Measurements from ENCODE around the gene BIRC3. TPM values are rescaled to one million over a fixed set of nuclear protein-coding genes. Genes with fewer than 3 reads are reported as not detected.

The BIRC3 gene
- 70.6 and 71.3 TPM in 2 replicates for total RNA-seq

DNA sequence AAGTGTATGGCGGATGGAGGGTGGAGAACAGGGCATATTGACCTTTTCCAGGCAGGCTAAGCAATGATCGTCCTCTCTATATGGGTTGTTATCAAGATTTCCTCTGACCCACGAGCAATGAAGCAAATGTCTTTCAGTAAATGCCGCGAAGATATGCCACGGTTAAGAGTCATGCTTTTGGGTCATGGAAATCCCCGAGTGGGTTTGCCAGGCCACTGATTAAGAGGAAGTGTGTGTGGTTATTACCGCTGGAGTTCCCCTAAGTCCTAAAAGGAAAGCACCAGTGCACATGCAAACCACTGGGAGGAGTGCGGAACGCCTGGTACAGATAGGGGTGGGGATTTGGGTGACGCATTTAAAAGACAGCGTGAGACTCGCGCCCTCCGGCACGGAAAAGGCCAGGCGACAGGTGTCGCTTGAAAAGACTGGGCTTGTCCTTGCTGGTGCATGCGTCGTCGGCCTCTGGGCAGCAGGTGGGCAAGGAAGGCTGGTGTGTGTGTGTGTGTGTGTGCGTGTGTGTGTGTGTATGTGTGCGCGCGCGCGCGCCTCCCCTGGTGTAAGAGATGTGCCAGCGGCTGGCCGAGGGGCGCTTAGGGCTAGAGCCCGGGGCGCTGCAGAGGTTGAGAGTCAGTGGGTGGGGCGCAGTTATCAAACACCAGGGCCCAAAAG, at the start of gene BIRC3:
Gene BIRC3, plus strand, starts transcription at position 386 of the 669 bp plus-strand sequence. CDS start 7,026 bp downstream, outside the sequence.
- intact Hi-C loops (cut with micrococcal nuclease) = loop anchor here (1.0 kb wide), 6 partner anchors 11 to 243 kb away; partner anchors contain the start of genes BIRC2 and TMEM123

DNA sequence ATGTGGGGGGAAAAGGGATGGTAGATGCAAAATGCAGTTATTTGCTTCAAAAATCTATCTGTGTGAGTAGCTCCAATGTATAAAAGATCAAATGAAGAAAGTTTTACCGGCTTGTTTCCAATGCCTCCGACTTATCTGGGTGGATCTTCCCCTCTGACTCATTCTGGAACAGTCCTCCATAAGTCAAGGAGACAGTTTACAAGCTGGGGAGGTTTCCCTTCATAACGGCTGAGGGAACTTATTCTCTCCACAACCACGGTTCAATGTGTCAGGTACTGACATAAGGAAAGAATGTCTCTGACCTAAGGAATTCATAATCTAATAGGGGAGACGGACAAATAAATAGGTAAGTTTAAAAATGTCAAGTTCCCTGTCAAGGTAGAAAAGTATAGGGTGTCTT, 49.7 kb upstream of the BIRC3 start:
- intact Hi-C loops (cut with micrococcal nuclease) = loop anchor here (5.0 kb wide), 1 partner anchor 155 kb away; the partner anchor contains the start of gene YAP1

DNA sequence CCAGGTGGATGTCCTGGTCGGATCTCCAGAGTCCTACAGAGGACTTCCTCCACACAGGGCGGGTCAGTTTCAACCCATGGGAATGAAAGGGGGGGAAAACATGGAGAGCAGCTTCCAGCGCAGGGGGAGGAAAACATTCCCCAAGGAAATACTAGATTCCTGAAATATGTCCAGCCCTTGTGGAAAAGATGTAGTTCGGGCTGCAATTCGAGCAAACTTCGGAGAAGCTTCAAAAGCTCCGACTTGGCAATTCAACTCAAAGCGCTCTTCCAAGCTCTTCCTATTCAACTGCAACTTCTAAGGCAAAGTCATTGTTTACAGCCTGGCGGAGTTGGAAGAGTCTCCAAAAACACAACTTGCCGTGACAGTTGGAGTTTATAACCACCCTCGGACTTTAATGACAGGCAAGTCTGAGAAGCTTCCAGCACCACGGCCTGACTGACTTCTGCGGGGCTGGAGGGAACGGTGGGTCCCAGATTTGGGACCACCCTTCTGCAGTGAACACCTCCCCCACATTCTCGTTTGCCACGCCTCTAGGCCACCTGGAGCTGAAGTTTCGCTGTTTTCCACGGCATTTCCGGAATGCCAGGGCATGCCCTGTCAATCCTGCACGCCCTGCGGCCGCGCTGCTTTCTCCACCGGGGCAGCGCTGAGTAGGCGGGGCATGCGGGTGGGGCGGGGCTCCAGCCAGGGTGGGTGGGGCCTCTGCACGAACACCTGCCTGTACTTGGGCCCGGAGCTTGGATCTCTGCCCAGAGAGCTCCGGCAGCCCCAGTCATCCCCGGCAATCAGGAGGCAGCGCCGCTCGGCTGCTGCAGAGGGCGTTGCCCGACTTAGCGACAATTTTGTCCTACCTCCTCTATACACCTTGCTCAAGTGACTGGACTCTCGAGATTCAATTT, 49.0 kb upstream of the BIRC3 start:
- intact Hi-C loops (cut with micrococcal nuclease) = loop anchor here (5.0 kb wide), 1 partner anchor 156 kb away; the partner anchor contains the start of gene YAP1

DNA sequence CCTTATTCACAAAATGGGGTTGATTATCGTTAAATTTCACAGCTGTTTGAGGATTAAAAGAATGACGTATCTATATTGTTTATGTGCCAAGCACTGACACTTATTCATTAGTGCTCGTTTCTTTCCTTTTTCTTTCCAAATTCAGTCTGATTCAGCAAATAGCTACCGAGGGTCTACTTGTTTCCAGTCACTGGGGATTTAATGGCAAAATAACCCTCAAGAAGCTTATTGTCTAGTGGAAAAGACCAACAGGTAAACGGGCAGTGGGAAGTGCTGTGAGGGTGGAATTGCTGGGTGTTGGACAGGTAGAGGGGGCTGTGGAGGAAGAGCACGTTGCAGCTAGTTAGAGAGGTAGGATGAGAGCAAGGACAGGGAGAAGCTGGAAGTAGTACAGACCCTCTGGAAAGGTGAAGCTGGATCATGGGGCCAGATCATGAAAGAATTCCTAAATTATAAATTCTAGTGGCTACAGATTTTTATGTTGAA, 48.3 kb upstream of the BIRC3 start:
- intact Hi-C loops (cut with micrococcal nuclease) = loop anchor here (5.0 kb wide), 1 partner anchor 157 kb away; the partner anchor contains the start of gene YAP1

DNA sequence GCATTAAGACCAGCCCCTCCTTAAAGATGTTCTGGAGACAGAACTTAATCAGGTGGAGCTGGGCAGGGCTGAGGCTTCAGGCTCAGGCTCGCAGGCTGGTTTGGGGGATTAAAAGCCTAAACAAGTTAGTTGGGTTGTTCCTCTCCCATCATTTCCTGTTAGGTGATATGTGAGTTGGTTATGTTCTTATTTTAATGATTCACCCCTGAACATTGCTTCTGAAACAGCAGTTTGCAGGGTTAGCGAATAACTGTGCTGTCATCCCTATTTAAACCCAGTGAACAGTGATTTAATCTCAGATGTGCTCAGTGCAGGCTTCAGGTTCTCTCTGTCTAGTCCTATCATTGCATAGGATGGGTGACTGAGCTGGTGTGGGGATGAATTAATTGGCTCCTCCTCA, 47.4 kb upstream of the BIRC3 start:
- intact Hi-C loops (cut with micrococcal nuclease) = loop anchor here (5.0 kb wide), 1 partner anchor 158 kb away; the partner anchor contains the start of gene YAP1

DNA sequence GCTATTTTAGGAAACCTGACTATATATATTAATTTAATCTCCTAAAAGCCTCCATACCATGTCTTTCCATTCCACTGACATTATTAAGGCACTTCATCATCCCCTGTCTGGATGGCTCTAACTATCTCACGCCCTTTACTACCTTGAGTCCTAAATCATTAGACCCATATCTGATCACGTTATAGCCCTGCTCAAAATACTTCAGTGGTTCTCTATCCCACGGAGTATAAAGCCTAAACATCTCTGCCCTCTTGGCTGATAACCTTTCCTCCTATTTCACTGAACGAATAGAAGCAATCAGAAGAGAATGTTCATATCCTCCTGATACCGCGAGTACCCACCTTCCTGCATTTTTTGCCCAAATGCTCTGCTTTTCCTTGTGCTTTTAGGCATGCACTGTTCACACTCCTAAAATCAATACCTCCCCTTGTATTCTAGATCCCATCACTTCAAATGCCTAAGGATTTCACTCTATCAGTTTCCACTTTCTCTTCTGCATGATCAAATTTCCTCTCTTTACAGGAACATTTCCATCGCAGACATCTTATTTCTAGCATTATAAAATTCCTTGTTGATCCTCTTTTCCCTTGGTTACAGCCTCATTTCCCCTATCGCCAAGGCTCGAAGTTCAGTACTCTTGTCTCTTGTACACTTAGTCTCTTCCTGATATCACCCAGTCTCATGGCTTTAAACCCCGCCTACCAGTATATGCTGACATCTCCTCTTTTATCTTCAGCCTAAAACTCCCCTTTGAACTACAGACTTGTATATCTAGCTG, 45.0 kb upstream of the BIRC3 start:
- intact Hi-C loops (cut with micrococcal nuclease) = no loop called here

DNA sequence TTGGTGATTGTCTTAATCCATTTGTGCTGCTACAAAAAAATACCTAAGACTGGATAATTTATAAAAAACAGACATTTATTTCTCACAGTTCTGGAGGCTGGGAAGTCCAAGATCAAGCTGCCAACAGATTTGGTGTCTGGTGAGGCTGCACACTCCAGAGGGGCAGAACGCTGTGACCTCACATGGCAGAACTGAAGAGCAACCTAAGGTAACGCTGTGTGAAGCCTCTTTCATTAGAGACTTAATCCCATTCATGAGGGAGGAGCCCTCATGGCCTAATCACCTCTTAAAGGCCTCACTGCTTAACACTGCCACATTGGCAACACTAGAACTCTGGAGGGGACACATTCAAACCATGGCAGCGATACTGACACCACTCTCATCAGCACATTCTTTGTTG, 42.7 kb upstream of the BIRC3 start:
- intact Hi-C loops (cut with micrococcal nuclease) = no loop called here

DNA sequence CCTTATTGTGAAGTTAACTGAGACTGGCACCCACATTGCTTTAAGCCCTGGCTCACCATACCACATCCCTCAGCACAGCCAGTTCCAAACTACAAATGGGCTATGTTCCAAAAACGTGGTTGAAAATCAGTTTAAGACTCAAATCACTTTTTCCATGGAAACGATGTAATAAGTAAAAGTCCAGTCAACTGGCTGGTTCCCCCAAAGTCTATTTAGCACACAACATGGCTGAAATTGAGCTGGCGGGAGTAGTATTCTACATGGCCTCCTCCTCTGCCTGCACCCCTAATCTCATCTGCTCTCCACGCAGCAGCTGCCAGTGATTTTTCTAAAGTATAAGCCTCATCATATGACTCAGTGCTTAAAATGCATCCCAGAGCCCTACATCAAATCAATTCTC, 40.9 kb upstream of the BIRC3 start:
- intact Hi-C loops (cut with micrococcal nuclease) = no loop called here

DNA sequence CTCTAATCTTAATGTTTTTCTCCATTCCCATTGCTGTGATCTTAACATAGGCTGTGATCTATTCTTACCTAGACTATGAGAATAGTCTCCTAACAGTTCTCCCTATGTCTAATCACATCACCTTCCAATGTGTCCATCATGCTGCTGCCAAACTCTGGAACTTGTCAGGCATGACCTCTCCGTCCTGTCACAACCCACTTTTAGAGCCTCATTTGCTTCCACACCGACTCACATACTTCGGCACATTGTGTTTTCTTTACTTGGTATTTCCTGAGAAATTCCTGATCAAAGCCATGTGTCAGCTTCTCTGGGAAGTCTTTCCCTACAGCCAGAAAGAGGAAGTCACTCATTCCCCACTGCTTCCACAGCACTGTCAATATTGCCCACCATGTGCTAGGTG, 40.5 kb upstream of the BIRC3 start:
- intact Hi-C loops (cut with micrococcal nuclease) = no loop called here

DNA sequence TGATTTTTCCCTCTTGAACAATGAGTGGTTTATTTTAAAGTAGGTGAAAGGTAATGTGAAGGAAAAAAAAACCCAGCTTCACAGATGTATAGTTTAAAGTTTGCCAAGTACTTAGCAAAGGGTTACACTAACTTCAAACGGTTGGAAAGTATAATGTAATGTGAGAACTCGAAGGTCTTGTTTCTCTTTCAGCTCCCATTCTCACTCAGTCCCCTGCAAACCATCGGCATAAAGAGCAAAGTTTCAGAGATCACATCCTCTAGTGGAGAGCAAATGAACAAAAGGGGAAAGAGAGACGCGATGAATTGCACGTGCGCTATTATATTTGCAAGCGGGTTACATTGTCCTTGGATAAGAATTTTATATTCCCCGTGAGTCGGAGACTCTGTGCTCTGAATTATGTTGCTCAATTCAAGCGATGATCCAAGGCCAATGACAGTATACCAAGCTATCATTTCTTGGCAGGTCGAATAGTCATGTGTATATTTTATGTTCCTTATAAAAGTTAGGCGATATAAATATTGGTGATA, 37.6 kb upstream of the BIRC3 start:
- intact Hi-C loops (cut with micrococcal nuclease) = no loop called here

DNA sequence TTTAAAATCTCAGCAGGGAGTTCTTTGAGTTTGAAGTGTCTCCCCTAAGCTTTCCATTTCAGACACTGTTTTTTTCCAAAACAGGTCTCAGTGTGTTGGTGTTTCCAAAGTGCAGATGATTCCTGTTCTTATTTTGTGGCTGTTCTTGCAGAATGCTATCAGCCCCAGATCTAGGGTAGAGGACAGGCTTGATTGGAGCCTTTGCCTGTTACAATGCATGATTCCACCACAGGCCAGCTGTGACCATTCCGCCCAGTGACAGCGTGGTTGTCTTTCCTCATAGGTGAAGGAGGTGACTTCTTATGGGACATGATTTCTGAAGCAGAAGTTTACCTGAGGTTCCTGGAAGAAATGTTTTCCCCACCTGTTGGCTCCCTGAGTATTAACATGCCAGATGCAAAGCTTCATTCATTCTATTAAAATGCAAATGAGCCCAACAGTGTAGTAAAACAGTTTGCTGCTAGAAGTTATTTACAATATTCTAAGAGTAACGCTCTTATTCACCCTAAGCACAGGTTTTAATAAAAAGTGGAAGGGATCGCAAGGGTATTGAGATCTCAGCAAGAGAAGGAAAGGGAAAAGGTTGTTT, 36.9 kb upstream of the BIRC3 start:
- intact Hi-C loops (cut with micrococcal nuclease) = no loop called here

DNA sequence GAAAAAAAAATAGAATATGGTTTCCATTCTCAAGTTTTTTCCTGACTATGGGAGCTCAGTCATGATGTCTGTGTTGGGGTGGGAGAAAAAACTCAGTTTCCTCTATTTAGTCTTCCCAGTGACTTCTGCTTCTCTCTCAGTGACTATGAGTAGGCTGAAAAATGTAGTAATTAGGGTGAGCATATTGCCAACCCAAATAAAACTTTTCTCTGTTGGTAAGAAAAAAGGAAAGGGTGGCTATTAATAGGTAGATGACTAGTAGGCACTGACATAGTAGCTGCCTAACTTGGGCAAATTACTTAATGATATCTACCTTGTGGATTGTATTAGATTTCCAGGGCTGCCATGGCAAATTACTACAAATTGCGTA, 34.2 kb upstream of the BIRC3 start:
- intact Hi-C loops (cut with micrococcal nuclease) = no loop called here

DNA sequence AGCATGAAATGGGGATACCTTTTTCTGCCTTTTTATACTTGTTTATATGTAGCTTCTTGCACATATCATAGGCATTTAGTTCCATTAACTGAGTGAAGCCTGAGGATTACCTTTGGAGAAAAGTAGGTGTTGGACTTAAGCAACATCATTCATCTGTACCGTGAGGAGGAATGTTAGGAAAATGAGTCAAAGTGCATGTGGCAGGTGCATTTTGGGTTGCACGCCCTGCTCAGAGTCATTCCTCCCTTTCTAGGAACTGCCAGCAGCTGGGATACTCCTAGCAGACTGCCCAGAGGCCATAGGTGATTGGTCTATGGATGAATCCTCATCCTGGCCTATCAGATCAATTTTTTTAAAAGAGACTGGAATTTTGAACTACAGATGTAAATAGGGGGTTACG, 33.3 kb upstream of the BIRC3 start:
- intact Hi-C loops (cut with micrococcal nuclease) = no loop called here

DNA sequence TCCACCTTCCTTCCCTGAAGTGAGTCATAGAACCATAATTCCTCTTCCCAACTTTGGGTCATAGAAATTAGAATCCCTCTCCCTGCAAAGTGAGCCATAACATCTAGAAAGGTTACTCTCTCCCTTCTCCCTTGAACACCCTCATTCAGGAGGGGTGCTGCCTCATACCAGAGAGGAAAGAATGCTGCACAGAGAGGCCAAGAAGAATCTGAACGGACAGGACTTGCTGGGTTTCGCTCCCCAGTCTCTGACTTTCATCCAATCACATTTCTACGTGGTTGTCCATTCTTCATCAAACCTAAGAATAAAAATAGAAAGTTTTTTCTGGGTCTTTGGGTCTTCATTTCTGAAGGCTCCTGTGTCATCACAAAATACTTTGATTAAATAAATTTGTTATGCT, 31.0 kb upstream of the BIRC3 start:
- intact Hi-C loops (cut with micrococcal nuclease) = no loop called here

DNA sequence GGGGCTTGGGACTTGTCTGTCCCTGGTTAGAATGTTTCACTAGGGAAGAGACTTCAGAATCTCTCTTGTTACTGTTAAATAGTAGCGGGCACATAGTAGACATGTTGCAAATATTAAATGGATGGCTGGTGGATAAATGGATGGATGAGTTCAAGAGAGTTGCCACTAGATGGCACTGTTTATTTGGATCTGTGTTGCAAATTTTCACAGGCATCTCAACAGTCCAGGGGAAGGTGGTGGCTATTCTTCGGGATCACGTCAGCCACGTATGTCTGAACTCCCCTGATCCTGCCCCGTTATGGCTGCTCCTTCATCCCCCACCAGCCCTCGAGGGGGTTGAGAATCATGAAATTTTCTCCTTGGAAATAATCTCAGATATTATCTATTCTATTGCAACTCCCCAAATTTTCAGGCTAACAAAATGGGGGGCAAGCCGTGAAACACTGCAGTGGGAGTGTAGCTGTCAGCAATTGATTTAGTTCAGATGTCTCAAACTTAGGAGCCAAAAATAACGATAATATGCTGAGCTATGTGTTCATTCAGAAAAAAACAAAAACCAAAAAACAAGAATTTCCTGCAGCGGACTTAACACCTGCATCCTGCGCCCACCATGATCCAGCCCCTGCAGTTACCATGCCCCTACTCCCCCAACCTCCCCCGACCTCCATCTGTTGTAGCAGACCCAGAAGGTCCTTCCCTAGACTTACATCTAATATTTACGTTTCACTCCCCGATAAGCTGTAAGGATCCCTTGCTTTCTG, 29.1 kb upstream of the BIRC3 start:
- intact Hi-C loops (cut with micrococcal nuclease) = loop anchor here (1.0 to 2.0 kb wide), 6 partner anchors 29 to 379 kb away; partner anchors contain the start of genes BIRC2 and BIRC3

DNA sequence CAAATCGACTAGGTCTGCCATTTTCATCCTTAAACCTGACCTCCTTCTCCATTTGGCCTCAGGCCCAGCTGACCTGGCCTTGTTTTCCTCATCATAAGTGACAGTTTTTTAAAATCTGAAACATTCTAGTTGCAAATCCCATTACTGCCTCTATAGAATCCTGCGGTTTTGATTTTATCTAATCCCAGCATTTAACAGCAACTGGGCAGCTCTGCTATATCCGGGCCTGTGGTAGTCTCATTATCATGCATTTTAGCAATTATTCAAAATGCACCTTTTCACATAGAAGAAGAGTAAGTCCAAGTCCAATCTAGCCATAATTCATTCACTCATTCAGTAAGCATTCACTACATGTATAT, 28.6 kb upstream of the BIRC3 start:
- intact Hi-C loops (cut with micrococcal nuclease) = loop anchor here (1.0 to 2.0 kb wide), 6 partner anchors 29 to 378 kb away; partner anchors contain the start of genes BIRC2 and BIRC3

DNA sequence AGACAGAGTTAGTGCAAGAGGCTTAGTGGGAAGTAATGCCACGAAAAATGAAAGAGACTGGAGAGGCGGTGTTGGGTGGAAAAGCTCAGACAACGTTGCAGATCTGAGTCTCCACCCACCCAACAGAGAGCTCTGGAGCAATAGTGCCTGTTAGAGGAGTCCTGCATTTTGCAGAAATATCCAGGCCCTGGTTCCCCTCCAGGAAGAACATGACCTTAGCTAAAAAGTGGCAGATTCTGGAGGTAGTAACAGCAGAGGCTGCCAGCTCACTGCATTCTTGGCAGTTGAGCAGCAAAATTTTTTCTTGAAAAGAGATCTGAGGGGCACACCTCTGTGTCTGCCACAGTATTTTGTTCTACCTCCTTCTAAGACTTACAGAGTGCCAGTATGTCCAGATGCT, 27.7 kb upstream of the BIRC3 start:
- intact Hi-C loops (cut with micrococcal nuclease) = loop anchor here (2.0 kb wide), 1 partner anchor 377 kb away; no protein-coding TSS in a partner anchor

DNA sequence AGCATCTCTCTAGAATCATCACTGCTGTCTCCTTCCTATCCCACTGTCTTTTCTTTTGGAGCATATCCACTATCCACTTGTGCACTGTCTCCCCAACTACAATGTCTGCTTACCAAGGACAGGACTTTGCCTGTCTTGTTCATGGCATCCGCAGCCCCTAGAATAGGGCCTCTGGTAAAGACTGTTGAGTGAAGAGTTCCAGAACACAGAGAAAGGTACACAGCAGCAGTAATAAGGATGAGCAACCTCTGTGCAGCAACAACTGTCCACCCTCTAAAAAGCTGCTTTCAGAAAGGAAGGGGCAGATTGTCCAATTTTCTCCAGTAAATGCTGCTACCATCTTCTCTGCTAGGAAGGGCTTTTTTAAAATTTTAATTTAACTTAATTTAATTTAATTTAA, 25.5 kb upstream of the BIRC3 start:
- intact Hi-C loops (cut with micrococcal nuclease) = no loop called here

DNA sequence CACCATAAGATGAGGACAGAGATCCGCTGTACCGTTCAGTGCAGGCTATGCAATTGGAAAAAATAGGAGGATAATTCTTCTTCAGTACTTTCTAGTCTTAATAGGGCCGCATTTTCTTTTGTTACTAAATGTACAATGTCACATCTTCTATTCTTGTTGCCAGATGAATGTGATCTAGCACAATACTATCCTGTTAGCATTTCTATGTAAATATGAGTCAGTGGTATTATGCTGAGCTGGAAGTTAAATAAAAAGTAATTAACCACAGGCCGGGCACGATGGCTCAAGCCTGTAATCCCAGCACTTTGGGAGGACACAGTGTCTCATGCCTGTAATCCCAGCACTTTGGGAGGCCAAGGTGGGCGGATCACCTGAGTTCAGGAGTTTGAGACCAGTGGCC, 24.4 kb upstream of the BIRC3 start:
- intact Hi-C loops (cut with micrococcal nuclease) = no loop called here

Measured in T-helper 2 cell treated with Interferon-gamma antibody and Interleukin-4, amounts not matched to agents 100 ng/mL and 5 ng/mL, for 36 hours (primary cell).